Kidney glomerular epithelial cell (primary cell): ENCODE measurements around the gene MYH7.

Experiments used
- DNase-seq: peaks from one replicate; lab custom pipeline; 2025; lab: John Stamatoyannopoulos, UW

The MYH7 gene

DNA sequence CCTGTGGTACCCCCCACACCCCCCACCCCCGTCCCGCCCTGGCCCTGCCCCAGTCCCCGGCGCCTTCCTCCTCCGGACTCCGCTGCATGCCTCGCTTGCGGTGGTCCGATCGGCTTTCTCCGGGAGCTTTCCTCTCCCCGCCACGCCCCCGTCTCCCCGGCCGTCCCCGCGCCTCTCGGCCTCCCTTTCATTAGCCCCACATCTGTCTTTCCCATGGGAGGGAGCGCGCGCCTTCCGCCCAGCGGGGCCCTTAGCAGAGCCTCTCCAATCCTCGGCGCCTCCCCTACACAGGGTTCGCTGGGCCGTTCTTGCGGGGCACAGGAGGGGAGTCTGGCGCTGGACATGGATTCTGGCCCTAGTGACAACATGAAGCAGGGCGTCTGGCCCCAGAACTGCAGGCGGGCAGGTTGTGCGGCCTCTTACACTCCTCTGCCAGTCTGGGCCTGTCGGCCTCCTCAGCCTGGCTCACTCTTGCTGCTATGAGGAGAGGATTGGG, 69.0 kb downstream of the MYH7 start:
- no peak for DNase-seq

DNA sequence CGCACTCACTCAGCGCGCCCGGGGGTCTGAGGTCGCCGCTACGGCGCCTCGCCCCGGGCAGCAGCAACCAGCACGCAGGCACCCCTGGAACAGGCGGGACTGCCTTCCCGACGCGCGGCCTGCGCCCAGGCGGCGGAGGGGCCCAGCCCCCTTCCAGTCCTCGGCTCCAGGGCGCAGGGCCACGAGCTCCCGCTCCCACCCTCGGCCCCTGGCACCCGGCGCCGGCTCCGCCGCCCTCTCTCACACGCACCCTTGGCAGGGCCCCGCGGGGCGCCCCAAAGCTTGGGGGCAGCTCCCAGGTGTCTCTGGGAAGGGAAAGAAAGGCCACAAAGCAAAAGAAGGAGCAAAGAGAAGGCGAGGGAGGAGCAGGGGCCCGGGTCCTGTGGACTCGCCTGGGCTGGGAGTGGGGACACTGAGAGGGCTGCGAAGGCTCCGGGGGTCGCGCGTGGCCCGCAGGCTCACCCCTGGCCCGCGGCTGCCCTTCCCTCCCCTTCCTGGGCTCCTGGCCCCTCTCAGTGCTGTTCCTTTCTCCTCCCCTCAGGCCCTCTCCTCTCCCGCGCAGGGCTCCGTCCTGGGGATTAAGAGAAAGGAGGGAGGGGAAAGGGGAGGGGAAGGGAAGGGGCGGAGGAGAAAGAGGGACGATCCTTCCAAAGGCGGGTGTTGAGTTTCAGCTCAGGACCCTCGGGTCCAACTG, 69.6 kb downstream of the MYH7 start:
- no peak for DNase-seq

DNA sequence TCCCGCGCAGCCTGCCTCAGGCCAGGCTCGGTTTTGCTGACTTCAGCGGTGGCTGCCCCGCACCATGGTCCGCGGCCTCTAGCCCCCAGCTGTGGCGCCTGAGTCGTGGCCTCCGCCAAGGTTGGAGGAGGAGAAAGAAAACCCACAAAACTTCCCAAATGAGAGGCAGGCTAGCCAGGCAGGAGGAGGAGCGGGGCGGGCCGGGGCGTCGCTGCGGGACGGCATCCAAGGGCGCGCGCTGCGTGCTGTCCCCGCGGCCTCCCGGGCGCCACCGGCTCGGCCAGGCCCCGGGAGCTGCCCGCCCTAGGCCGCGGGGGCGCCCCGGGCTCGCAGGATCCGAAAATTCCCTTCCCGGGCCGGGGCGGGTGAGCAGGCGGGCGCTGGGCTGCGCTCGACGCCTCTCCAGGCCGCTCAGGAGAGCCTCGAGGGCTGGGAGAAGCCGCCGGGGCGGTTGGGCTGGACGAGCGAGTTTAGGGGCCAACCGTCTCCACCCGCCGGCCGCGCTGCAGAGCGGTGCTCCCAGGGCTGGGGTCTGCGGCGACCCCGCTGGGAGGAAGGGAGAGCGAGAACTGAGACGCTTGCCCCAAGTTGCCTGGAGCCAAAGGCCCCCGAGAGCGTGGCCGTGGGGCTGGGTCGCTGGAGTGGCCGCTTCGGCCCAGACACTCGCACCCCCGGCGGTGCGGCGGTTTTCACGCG, 70.3 kb downstream of the MYH7 start, which contains the start of gene EFS:
Gene EFS (minus strand): TSS at position 137 of the 696 bp plus-strand sequence. CDS start 147 bp downstream, outside the sequence.
- no peak for DNase-seq

DNA sequence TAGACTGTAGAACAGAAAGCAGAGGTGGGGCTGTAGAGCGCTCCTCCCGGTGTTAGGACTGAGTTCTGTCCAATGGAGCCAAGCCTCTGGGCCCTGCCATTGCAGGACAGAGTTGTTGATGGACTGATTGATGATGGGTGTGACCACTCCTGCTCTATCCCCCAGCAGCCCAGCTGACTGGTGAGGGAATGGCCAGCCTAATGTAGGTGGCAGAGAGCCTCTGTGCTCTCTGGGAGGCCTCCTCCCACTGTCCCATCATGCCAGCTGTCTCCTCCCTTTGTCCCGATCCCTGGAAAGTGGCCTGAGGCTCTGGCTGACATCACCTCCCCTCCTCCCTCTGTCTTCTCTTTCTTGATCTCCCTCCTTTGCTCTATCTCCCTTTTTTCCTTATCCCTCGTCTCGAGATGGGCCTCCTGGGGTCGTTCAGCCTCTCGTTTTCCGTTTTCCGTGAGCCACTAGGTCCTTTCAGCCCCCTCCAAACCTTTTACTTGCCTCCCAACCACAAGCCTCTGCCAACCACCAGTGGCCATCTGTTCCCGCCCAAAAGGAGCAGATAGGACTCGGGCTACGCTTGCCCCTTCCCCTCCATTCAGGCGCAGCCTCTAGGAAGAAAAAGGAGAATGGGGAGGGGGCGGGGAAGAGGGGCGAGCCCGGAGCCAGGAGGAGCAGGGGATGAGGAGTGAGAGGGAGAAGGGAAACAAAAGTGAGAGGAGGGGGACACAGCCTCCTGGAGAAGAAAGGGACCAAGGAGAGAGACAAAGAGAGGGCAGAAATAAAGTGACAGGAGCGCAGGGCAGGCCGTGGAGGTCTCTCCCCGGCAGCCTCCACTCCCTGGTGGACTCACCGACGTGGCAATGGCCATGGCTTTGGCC, 71.1 kb downstream of the MYH7 start:
- DNase-seq: no peak
